ENCODE data around the gene HACD4. TPM values are rescaled to one million over a fixed set of nuclear protein-coding genes. Genes with fewer than 3 reads are reported as not detected.

The HACD4 gene
- total and polyA plus RNA-seq, 9 of the 15 experiments (the other 6 are each of a cell fraction or from before 2014, with no cell fraction given): 0.02 TPM; not detected in 8

DNA sequence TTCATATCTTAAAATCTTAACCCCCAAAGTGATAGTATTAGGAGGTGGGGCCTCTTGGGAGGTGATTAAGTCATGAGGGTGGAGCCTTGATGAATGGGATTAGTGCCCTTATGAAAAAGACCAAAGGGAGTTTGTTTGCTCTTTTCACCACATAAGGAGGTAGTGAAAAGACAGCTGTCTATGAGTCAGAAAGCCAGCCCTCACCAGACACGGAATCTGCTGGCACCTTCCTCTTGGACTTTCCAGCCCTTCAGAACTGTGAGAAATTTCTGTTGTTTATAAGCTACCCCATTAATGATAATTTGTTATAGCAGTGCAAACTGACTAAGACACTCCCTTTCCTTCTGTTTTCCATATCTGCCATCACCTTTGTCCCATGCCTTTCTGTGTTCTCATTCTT is 25.5 kb upstream of the HACD4 start:
- TF ChIP-seq ZNF592 (IDR thresholded peaks at IDR 0.05) (no peak), CHD2 (IDR thresholded peaks at IDR 0.05; ENCODE audit: low read depth, low read length) (no peak), BCLAF1 (IDR thresholded peaks at IDR 0.05; ENCODE audit: borderline replicate concordance in 1 of 2, control insufficient read depth in 1 of 2, low read depth in 2 of 2, low read length in 1 of 2) (no peak), HOXB6 (CRISPR knock-in tag; IDR thresholded peaks at IDR 0.05; ENCODE audit: borderline replicate concordance) (no peak), CREBBP (IDR thresholded peaks at IDR 0.05; ENCODE audit: low read depth, low read length) (no peak), HNRNPK (IDR thresholded peaks at IDR 0.05; ENCODE audit: low read depth, low read length, poor library complexity, severe bottlenecking) (no peak), HDAC3 (IDR thresholded peaks at IDR 0.05; ENCODE audit: borderline replicate concordance, partially characterized antibody) (no peak), BRD4 (IDR thresholded peaks at IDR 0.05) (no peak), SRF (CRISPR knock-in tag; IDR thresholded peaks at IDR 0.05) (no peak)
- TF ChIP-seq, protein P1, sequence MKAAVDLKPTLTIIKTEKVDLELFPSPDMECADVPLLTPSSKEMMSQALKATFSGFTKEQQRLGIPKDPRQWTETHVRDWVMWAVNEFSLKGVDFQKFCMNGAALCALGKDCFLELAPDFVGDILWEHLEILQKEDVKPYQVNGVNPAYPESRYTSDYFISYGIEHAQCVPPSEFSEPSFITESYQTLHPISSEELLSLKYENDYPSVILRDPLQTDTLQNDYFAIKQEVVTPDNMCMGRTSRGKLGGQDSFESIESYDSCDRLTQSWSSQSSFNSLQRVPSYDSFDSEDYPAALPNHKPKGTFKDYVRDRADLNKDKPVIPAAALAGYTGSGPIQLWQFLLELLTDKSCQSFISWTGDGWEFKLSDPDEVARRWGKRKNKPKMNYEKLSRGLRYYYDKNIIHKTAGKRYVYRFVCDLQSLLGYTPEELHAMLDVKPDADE (conservative IDR thresholded peaks at IDR 0.05; ENCODE audit: control insufficient read depth, low read depth, low read length): no peak
- TF ChIP-seq, protein P2, sequence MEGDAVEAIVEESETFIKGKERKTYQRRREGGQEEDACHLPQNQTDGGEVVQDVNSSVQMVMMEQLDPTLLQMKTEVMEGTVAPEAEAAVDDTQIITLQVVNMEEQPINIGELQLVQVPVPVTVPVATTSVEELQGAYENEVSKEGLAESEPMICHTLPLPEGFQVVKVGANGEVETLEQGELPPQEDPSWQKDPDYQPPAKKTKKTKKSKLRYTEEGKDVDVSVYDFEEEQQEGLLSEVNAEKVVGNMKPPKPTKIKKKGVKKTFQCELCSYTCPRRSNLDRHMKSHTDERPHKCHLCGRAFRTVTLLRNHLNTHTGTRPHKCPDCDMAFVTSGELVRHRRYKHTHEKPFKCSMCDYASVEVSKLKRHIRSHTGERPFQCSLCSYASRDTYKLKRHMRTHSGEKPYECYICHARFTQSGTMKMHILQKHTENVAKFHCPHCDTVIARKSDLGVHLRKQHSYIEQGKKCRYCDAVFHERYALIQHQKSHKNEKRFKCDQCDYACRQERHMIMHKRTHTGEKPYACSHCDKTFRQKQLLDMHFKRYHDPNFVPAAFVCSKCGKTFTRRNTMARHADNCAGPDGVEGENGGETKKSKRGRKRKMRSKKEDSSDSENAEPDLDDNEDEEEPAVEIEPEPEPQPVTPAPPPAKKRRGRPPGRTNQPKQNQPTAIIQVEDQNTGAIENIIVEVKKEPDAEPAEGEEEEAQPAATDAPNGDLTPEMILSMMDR (IDR thresholded peaks at IDR 0.05 in 2 of 3, conservative IDR thresholded peaks at IDR 0.05 in 1 of 3; ENCODE audit: insufficient read depth in 2 of 3, low read depth in 1 of 3, low read length in 3 of 3): no peak
- H3K27ac ChIP-seq (ENCODE audit: extremely low read depth, low read depth, low read length): no peak overlapping the region
- ATAC-seq (no peak), FAIRE-seq (no peak), DNase-seq (ENCODE audit: extremely low read depth in 1 of 4, low spot score in 3 of 4) (no peak)
- intact Hi-C loops (cut with micrococcal nuclease) (no loop called here), in situ Hi-C loops (cut with MboI) (no loop called here)
- H3K27me3 ChIP-seq (ENCODE audit: control insufficient read depth in 2 of 2, insufficient read depth in 2 of 2, low read length in 2 of 2): no peaks in the 10 kb centered on the region
- BruUV-seq (replicated peaks): no TSS peak
- no peaks in the 10 kb centered on the region for H3K4me1 ChIP-seq (replicated peaks in 1 of 2; ENCODE audit: control insufficient read depth in 2 of 2, insufficient read depth in 2 of 2, low read length in 2 of 2)
- no peaks in the 10 kb centered on the region for H3K9me3 ChIP-seq (replicated peaks; ENCODE audit: control insufficient read depth, insufficient read depth, low read depth, low read length)
- no peak overlapping the region for H3K4me2 ChIP-seq (ENCODE audit: insufficient read depth, low read length)
- no peaks in the 10 kb centered on the region for H3K9me1 ChIP-seq (ENCODE audit: control insufficient read depth, insufficient read depth, low read length)
- H2AFZ ChIP-seq (ENCODE audit: low read depth, low read length): no peak overlapping the region
- no CpG with 5 or more reads among the region's 1 CpG for WGBS (ENCODE audit: insufficient coverage, low coverage, missing lambda C conversion rate)
- CTCF ChIA-PET (ENCODE audit: low intra/inter-chr PET ratio): no interaction called here
- no peak overlapping the region for H3K9ac ChIP-seq (ENCODE audit: insufficient read depth in 1 of 2, low read depth in 2 of 2, low read length in 2 of 2)
- no peaks in the 10 kb centered on the region for H3K36me3 ChIP-seq (ENCODE audit: control insufficient read depth, insufficient read depth, low read length)
- no peaks in the 10 kb centered on the region for H4K20me1 ChIP-seq (replicated peaks; ENCODE audit: control insufficient read depth, insufficient read depth, low read length)
- POLR2A ChIA-PET: no interaction called here
- no peak overlapping the region for H3K4me3 ChIP-seq
- H3K79me2 ChIP-seq (ENCODE audit: control insufficient read depth, insufficient read depth, low read length): no peaks in the 10 kb centered on the region
